ENCODE measurements around the gene PLBD1.
A peak's percentile ranks its signal among the peaks of the same experiment; 100 is the strongest.

PLBD1 gene

DNA sequence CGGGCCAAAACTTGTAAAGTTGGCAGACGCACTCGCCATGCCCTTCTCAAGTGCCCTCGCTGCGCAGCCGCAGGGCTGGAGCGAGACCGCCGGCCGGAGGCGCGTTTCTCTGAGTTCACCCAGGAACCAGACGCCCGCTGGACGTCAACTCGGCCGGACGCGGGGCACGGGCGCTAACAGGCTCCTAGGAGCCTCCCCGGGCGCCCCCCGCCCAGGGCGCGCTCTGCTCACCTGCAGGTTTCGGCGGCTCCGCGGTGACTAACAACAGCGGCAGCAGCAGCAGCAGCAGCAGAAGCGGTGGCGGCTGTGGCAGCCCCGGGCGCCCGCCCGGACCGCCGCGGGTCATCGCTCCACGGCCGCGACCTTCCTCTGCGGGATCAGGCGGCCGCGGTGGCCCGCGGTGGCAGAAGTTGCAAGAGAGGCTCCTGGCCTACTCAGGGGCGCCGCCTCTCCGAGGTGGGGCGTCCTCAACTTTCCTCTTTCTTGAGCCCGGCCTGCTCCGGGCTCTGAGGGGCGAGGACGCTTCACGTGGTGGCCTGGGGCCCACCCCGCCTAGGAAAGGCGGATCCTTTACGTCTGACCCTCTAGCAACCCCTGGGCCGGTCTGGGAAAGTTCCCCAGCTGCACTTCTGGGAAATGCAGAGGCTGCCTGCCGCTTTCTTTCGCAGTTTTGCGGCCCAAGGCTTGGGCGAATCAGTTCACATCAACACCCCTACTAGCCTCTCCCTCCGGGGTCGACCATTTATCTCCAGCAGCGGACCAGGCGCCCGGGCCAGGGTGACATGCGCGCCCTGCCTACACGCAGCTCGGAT, at the start of gene PLBD1:
Gene PLBD1 (minus strand): TSS at position 533 of the 812 bp plus-strand sequence. CDS start 187 bp downstream, at position 346.
- peak; percentile 71 for DNase-seq (ENCODE audit: low spot score)

DNA sequence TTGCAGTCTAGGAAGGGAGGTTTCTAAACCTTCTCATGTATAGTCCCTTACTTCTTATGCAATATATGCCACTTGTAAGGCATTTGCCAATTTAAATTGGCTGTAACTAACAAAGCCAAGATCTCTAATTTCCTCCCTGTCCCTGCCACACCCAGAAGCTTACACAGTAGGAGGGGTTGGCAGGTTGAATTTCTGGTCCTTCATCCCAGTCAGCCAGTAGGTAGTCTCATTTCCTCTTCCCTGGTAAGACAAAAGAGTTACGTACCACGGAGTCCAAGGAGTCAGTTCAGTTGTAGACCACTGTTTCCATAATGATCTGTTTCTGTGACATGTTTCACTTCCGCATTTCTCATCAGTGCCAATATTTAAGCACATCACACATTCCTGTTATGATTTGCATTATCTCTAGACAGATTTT, 47.0 kb upstream of the PLBD1 start:
- no peak for DNase-seq (ENCODE audit: low spot score)

DNA sequence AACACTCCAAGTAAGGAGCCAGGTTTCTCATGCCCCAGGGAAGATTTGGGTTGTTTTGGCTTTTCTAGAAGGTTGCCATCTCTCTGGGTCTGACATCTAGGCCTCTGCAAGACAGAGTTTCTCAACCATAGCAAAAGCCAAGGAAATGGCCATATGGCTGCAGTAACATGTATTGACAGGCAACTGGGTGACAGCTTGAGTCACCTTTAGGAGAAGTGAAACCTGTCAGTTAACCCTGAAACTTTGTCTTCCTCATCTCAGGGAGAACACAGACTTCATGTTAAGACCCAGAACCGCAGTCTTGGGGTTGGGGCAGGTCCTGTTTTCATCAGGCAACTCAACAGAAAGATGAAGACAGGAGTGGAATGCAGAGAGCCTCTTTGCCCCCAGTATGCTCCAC, 46.0 kb upstream of the PLBD1 start:
- no peak for DNase-seq (ENCODE audit: low spot score)

DNA sequence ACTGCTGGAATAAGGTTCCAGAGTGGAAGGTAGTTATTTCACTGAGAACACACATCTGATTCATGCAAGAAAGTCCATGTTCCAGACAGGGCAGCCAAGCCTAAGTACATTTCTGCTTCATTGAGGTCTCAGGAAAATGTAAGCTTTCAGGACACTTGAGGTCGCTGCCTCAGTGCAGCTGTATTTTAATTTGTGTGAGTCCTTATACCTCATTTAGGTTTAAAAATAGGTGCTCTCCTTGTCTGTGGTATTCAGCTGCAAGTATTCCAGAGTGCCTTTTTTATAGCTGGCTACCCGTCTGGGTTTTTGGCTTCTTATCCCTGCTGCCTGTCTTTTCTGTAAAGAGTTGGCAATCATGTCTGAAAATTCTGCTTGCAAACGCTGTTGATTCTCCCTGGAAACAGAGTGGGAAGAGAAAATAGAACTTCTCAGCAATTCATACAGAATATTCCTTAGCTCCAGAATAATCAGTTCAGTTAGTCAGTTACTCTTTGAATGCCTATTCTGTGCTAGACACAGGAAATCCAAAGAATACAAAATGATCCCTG, 45.3 kb upstream of the PLBD1 start:
- no peak for DNase-seq (ENCODE audit: low spot score)

DNA sequence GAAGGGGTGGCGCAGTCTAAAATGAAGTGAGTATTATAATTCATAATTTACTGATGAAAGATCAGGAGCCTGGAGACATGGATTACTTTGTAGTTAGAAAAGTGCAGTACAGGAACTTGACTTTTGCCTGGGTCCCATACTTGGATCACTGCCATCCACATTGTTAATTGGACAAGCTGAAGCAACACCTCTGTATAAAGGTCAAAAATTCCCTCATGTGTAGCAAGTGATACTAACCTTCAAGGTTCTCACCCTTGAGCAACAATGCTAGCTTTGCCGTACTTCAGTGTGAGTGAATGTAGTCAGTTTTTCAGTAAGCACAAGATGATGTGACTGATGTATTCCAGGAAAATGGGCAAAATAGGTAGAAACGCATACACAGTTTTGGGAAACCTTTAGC, 44.6 kb upstream of the PLBD1 start:
- no peak for DNase-seq (ENCODE audit: low spot score)

- DNase-seq (ENCODE audit: low spot score), result no peak
Observed at GRCh38 chr12:14611640-14612203, 44.0 kb upstream of the PLBD1 start.

DNA sequence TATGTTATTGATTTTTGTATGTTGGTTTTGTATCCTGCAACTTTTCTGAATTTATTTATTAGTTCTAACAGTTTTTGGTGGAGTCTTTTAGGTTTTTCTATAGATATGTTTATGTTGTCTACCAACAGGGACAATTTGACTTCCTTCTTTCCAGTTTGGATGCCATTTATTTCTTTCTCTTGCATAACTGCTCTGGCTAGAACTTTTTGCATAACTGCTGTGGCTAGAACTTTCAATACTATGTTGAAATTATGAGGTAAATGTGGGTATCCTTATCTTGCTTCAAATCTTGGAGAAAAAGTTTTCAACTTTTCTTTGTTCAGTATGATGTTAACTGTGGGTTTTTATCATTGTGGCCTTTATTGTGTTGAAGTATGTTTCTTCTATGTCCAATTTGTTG, 39.9 kb upstream of the PLBD1 start:
- DNase-seq (ENCODE audit: low spot score), result no peak

GRCh38 chr12:14605401-14605989, 37.8 kb upstream of the PLBD1 start:
- no peak for DNase-seq (ENCODE audit: low spot score)

GRCh38 chr12:14601692-14602478, 34.2 kb upstream of the PLBD1 start:
- DNase-seq (ENCODE audit: low spot score), result no peak

GRCh38 chr12:14597480-14597879, 29.8 kb upstream of the PLBD1 start:
- no peak for DNase-seq (ENCODE audit: low spot score)

GRCh38 chr12:14591719-14592118, 24.0 kb upstream of the PLBD1 start:
- DNase-seq (ENCODE audit: low spot score), result no peak

- no peak for DNase-seq (ENCODE audit: low spot score)
Observed at GRCh38 chr12:14589169-14590004, 21.7 kb upstream of the PLBD1 start.

DNA sequence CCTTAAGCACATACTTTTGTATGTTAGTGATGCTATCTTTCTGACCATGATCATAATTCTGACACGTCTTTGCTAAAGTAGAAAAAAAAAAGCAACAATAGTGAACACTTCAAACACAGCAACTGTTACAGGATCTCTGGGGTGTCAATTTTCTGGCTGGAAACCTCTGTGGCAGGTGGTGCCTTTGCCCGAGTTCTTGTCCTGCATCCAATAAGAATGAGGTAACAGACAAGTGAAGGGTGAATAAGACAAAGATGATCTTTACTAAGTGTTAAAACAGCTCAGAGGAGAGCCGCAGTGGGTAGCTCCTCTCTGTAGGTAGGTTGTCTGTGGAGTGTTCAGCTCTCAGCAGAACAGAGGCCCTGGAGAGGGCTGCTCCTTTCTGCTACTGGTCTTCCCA, 20.9 kb upstream of the PLBD1 start:
- no peak for DNase-seq (ENCODE audit: low spot score)

DNA sequence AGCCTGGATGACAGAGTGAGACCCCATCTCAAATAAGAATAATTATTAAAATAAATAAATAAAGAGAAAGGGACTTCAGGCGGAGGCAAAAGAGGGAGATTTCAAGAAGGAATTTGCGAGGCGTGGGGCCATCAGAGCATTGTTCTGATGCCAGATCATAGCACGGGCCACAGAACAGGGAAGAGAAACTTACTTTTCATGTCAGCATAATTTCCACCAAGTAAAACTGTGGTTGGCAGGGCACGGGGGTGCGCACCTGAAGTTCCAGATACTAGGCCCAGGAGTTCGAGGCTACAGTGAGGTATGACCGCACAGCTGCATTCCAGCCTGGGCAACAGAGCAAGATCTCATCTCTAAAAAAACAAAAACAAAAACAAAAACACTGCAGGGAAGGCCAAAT, 11.0 kb upstream of the PLBD1 start:
- DNase-seq (ENCODE audit: low spot score), result no peak

DNA sequence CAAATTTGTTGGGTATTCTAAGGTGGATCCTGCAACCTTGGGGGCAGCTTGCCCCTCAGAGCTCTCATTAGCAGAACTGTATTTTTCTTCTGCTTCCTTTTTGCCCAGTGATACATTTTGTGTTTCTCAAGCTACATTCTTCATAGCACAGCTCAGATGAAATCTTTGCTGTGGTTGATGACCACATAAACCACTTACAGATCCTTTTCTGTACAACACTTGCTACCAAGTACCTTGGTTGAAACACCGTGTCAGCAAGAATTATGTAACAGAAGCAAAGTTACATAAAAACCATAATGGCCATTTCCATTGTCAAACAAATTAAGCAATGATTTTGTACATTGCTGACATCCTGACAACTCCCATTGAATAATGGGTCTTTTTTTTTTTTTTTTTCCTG, 9.7 kb upstream of the PLBD1 start:
- no peak for DNase-seq (ENCODE audit: low spot score)

GRCh38 chr12:14576896-14577295, 9.2 kb upstream of the PLBD1 start:
- no peak for DNase-seq (ENCODE audit: low spot score)

GRCh38 chr12:14575585-14575984, 7.9 kb upstream of the PLBD1 start:
- no peak for DNase-seq (ENCODE audit: low spot score)

DNA sequence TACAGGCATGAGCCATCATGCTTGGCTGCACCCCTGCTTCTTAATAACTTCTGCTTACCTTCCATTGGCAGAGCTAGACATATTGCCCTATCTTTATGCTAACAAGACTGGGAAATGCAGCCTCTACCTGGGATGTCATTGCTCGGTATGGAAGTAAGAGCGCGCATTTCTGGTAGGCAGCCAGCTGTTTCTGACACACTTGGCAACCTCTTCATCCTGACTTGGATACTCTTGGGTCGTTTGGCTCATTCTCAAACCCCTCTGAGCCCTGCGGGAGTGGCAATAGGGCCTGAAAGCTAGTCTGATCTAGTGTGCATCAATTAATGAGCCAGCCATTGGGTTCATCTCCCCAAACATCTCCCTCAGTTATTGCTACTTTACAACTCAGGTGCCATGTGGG, 5.4 kb upstream of the PLBD1 start:
- DNase-seq (ENCODE audit: low spot score), result no peak

DNA sequence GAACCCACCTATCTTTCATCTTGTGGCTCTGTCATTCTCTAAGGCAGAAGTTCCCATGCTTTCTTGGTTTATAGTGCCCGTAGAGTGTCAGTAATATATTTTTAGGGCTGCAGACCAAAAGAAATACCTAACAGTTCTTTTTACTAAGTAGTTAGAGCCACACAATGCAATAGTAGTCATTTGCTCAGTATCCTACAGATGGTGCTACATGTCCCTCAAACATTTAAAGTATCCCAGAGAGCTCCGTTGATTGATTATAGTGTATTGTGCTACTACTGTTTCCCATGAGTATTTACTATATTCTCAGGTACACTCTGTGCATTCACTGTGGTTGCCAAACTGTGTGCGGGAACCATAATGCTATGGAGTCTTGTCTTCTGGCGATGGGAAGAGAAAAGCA, 4.7 kb upstream of the PLBD1 start:
- DNase-seq (ENCODE audit: low spot score), result no peak

GRCh38 chr12:14571779-14572178, 4.1 kb upstream of the PLBD1 start:
- no peak for DNase-seq (ENCODE audit: low spot score)

DNA sequence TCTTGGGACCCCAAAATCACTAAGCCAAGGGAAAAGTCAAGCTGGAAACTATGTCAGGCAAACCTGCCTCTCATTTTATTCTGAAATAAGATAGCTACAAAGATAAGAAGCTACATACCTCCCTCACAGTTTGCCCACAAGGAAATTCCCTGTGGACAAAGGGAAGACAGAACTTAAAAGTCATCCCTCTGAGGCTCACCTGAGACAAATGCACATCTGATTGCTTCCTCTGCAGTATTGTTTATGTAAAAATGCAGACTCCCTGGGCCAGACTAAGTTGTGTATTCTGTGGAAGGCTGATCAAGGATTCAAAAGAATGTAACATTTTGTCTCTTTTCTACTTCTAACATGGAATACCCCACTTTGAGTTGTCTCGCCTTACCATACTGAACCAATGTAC, 2.5 kb upstream of the PLBD1 start:
- DNase-seq (ENCODE audit: low spot score), result no peak

Measured in AG20443 (cell line).